ENCODE results near the gene CABLES2.

DNA sequence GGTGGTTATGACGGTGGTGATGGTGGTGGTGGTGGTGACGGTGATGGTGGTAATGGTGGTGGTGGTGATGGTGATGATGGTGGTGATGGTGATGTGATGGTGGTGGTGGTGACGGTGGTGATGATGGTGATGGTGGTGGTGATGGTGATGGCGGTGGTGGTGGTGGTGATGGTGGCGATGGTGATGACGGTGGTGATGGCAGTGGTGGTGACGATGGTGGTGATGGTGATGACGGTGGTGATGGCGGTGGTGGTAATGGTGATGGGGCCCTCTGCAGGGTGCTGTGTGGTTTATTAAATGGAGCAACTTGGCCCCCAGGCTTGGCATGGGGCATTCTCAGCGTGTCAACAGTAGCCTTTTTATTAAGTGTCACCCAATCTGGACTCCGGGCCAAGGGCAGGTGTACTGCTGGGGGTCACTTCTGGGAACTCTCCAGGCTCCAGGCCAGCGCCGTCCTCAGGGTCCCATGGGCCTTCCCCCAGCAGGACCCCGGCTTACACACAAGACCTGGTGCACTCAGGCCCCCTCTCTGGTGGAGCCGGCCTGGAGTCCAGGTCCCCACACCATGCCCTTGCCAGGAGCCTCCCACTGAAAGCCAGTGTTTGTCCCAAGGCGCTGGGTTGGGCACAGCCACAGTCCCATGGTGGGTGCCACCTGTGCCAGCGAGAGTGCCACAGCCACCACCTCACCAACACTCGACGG, 8.8 kb downstream of the CABLES2 start:
- TF ChIP-seq POLR2A (IDR thresholded peaks at IDR 0.05; ENCODE audit: low read depth, low read length) (no peak), POLR2AphosphoS5 (IDR thresholded peaks at IDR 0.05; ENCODE audit: low read depth, low read length) (no peak), TAF1 (IDR thresholded peaks at IDR 0.05; ENCODE audit: borderline replicate concordance, low read depth, low read length) (no peak)

All from GM12892 (cell line).